Astrocyte (in vitro differentiated cells and primary cell): Measurements from ENCODE around the gene MRPS11.

Experiments
- EZH2 ChIP-seq: IDR thresholded peaks from 2 replicates; pipeline ENCODE4 v1.6.1; 2012; ENCODE audit warnings: mild to moderate bottlenecking, low read length, inconsistent platforms; ENCODE audit not compliant: insufficient read depth
- TF ChIP-seq, protein P1 (sequence below): IDR thresholded peaks from 2 replicates; pipeline ENCODE4 v1.5.1; 2011; ENCODE audit warnings: low read depth, mild to moderate bottlenecking, inconsistent platforms, low read length, moderate library complexity; ENCODE audit not compliant: insufficient read depth

GRCh38 chr15:88484682-88485331 lies 17.3 kb downstream of the MRPS11 start:
- no peak for TF ChIP-seq EZH2
- TF ChIP-seq, protein P1, sequence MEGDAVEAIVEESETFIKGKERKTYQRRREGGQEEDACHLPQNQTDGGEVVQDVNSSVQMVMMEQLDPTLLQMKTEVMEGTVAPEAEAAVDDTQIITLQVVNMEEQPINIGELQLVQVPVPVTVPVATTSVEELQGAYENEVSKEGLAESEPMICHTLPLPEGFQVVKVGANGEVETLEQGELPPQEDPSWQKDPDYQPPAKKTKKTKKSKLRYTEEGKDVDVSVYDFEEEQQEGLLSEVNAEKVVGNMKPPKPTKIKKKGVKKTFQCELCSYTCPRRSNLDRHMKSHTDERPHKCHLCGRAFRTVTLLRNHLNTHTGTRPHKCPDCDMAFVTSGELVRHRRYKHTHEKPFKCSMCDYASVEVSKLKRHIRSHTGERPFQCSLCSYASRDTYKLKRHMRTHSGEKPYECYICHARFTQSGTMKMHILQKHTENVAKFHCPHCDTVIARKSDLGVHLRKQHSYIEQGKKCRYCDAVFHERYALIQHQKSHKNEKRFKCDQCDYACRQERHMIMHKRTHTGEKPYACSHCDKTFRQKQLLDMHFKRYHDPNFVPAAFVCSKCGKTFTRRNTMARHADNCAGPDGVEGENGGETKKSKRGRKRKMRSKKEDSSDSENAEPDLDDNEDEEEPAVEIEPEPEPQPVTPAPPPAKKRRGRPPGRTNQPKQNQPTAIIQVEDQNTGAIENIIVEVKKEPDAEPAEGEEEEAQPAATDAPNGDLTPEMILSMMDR = no peak
